ENCODE data around the gene PRLHR. TPM values are rescaled to one million over a fixed set of nuclear protein-coding genes. Genes with fewer than 3 reads are reported as not detected.

PRLHR gene
- polyA plus RNA-seq, 3 donors = 0.01 to 0.09 TPM; not detected in 1

- WGBS, 3 donors = 20 to 79% (median 77%) methylated on average over 2 of the region's 2 CpGs
- no peak overlapping the region for H3K27ac ChIP-seq (ENCODE audit: low read depth, low read length)
These were observed 2.6 kb downstream of the PRLHR start for GRCh38 chr10:118592675-118593330.

DNA sequence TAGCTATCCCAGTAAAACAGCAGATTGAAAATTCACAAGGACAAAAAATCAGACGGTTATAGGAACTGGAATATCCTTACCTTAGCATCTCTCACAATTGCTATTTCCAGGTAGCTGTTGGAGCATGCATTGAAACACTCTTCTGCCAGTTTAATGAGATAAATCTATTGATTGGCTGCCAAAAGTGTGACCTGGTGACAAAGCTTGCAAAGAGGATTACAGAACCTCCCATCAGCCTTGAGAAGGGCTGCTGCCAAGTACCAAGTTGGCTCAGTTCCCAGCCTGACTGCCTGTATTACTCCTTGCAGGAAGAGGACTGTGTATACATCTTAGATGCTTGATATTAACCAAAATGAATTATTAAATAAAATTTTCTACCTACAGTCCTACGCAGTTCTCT lies 5.1 kb downstream of the PRLHR start:
- 18 to 55% (median 53%) methylated on average over 2 of the region's 2 CpGs for WGBS, 3 donors

GRCh38 chr10:118587881-118588651 lies 7.4 kb downstream of the PRLHR start:
- no peak overlapping the region for H3K27ac ChIP-seq (ENCODE audit: low read depth, low read length)
- 65 to 83% (median 69%) methylated on average over 16 of the region's 16 CpGs for WGBS, 3 donors

More for the DNA sequence above, 5.1 kb downstream of the PRLHR start:
- no peak overlapping the region for H3K27ac ChIP-seq (ENCODE audit: low read depth, low read length)

- no peak overlapping the region for H3K27ac ChIP-seq (ENCODE audit: low read depth, low read length)
These were observed 8.5 kb downstream of the PRLHR start for GRCh38 chr10:118586911-118587310.

DNA sequence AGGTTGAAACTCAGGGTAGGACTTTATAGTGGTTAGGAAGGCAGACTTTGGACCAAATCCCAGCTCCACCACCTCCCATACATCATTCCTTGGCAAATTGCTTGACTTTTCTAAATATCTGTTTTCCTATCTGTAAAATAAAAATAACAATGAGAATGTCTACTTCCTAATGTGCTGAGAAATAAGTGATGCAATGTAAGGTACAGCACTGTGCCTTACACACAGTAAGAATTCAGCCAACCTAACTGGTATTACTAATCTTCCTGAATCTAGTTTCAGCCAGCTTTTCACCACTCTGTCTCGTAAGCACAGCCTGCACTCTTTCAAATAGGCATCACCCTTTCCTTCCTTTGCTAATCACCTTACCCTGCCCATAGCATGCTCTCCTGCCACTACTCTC lies 9.7 kb downstream of the PRLHR start:
- 60 to 71% (median 69%) methylated on average over 1 of the region's 1 CpG for WGBS, 3 donors
- no peak overlapping the region for H3K27ac ChIP-seq (ENCODE audit: low read depth, low read length)

DNA sequence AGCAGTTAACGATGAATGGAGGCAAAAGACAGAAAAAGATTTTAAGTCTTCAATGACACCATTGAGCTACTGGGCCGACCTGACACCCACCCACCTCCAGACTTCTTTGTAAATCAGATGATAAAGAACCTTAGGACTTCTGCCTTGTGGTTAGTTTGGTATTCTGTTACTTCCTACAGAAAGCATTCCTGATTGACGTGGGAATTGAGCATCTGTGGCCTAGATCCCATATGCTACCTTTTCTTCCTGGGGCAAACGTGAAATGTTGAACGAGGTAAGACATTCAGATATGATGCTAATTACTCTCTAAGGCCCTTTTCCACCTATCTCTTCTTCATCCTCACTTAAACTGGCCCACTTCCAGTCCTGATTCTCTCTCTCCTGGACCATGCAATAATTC lies 10.2 kb downstream of the PRLHR start:
- 40 to 87% (median 83%) methylated on average over 5 of the region's 5 CpGs for WGBS, 3 donors
- H3K27ac ChIP-seq (ENCODE audit: low read depth, low read length) = no peak overlapping the region

DNA sequence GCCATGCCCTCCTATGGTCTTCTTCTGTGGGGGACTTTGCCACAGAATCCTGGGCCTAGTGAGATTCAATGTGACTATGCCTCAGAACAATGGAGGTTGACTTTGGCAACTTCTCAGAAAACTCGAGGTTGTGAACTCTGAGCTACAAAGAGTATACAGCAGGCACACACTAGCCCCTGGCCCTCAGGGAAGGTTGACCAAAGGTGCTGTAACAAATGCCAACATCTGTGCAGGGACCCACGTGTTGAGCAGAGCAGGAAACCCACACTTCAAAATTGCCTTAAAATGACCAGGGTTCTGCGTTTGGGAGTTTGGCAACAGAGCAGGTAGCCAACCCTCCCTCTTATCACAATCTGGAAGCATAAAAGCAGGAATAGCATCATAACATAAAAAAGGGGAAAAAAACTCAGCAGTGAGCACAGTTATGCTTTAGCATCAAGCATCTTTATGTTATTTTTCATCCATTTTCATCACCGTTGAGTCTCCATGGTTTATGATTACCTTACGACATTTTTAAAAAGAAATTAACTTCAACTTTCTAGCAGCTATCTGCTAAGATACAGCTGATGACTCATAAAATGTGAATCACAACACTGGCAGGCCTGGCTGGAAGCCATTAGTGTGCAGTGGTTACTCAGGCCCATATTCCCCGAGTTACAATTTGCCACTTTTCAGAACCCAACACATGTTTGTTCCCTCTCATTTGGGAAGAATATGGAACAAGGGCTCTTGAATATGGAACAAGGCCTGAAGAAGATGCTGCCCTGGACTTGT lies 11.1 kb downstream of the PRLHR start:
- WGBS, 3 donors = 77 to 79% (median 77%) methylated on average over 6 of the region's 6 CpGs
- no peak overlapping the region for H3K27ac ChIP-seq (ENCODE audit: low read depth, low read length)

GRCh38 chr10:118583611-118584010 lies 11.8 kb downstream of the PRLHR start:
- no peak overlapping the region for H3K27ac ChIP-seq (ENCODE audit: low read depth, low read length)
- 86 to 90% (median 88%) methylated on average over 5 of the region's 5 CpGs for WGBS, 3 donors

DNA sequence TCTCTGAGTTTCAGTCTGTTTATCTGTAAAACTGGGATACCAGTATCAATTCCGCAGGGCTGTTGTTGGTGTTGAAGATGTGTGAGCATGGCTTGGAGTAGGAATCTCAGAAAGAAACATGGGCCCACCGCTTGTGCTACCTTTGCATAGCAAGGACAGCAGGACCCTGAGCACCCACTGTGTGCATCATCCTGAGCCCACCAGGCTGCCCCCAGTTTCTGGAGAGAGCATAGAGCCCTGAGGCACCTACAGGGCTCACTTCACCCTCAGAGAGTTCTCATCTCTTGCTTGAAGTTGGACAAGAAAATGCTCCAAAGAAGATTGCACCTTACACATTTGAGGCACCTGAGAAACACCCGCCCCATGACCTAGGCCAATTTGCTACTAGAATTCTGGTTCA lies 12.9 kb downstream of the PRLHR start:
- 96 to 99% (median 96%) methylated on average over 3 of the region's 3 CpGs for WGBS, 3 donors

GRCh38 chr10:118581340-118581739 lies 14.1 kb downstream of the PRLHR start:
- H3K27ac ChIP-seq (ENCODE audit: low read depth, low read length) = no peak overlapping the region
- 46 to 73% (median 72%) methylated on average over 4 of the region's 4 CpGs for WGBS, 3 donors

More for the DNA sequence above, 12.9 kb downstream of the PRLHR start:
- H3K27ac ChIP-seq (ENCODE audit: low read depth, low read length) = no peak overlapping the region

DNA sequence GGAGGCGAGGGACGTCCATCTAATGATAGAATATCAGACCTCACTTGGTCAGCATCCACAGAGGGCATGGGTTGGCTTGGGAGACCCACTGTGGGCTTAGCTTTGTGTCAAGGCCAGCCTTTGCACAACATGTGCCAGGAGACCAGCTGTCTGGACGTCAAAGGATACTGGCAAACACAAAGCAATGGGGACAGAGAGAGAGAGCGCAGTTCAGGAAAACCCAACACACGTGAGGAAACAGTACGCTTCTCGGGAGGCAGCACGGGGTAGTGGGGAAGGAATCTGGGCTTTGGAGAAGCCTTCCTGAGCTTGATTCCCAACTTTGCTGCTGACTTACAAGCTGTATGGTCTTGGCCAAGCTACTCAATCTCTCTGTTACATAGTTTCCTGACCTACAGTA lies 14.7 kb downstream of the PRLHR start:
- 58 to 70% (median 64%) methylated on average over 8 of the region's 8 CpGs for WGBS, 3 donors
- no peak overlapping the region for H3K27ac ChIP-seq (ENCODE audit: low read depth, low read length)

- no peak overlapping the region for H3K27ac ChIP-seq (ENCODE audit: low read depth, low read length)
These were observed 21.9 kb downstream of the PRLHR start for GRCh38 chr10:118573512-118573911.

DNA sequence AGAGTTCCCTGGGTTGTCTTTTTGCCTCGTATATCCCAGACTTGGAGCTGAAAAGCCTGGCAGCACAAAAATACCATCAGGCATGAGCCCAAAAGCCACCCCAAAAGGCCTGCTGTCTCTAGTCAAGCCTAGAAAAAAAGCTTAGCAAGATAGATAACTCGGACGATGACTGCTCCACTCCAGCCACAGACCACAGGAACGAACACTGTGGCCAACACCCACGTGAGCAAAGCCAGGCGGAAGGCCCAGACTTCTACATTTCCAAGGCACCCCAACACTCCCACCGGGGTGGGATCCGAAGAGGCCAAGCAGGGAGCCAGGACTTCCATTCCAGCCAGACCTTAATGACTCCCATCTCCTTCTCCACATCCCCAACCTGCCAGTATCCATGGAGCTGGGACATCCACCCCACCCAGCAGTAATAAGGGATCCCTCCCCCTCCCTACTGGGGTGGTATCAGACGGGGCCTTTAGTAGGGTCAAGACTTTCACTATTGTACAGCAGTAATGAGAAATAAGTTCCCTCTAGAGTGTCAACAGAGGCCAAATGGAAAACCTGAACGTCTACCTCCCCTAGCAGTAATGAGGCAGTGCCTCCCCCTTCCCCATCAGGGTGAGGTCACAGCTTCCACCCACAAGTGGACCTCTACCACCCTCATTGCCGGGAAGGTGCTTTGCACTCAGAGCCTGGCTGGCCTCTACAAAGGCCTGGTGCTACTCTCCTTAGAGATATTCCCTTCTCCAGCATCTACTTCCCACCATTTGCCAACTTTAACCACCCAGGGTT lies 23.0 kb downstream of the PRLHR start:
- 56 to 81% (median 66%) methylated on average over 11 of the region's 11 CpGs for WGBS, 3 donors
- no peak overlapping the region for H3K27ac ChIP-seq (ENCODE audit: low read depth, low read length)

GRCh38 chr10:118571123-118571522 lies 24.3 kb downstream of the PRLHR start:
- no peak overlapping the region for H3K27ac ChIP-seq (ENCODE audit: low read depth, low read length)
- WGBS, 3 donors = 27 to 53% (median 38%) methylated on average over 3 of the region's 3 CpGs

GRCh38 chr10:118570591-118570990 lies 24.9 kb downstream of the PRLHR start:
- WGBS, 3 donors = 69 to 77% (median 73%) methylated on average over 5 of the region's 5 CpGs
- H3K27ac ChIP-seq (ENCODE audit: low read depth, low read length) = no peak overlapping the region

DNA sequence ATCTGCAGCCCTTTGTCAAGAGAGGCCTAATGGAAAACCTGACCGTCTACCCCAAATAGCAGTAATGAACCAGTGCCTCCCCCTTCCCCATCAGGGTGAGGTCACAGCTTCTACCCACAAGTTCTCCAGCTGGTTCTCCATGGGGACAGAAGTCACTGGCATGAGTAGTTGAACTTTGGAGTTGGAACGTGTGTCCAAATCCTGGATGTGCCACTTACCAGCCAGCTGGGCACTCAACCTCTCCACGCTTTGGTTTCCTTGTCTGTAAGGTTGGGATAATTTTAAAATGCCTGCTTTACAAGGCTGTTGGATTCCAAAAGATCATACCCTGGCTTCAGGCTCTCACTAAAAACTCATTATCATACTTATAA lies 25.6 kb downstream of the PRLHR start:
- H3K27ac ChIP-seq (ENCODE audit: low read depth, low read length) = no peak overlapping the region

GRCh38 chr10:118569241-118569881 lies 26.1 kb downstream of the PRLHR start:
- no peak overlapping the region for H3K27ac ChIP-seq (ENCODE audit: low read depth, low read length)
- WGBS, 3 donors = 87 to 92% (median 91%) methylated on average over 8 of the region's 8 CpGs

More for the DNA sequence above, 25.6 kb downstream of the PRLHR start:
- WGBS, 3 donors = 88 to 92% (median 90%) methylated on average over 3 of the region's 3 CpGs

GRCh38 chr10:118568327-118568848 lies 27.1 kb downstream of the PRLHR start:
- H3K27ac ChIP-seq (ENCODE audit: low read depth, low read length) = no peak overlapping the region
- WGBS, 3 donors = 16 to 25% (median 22%) methylated on average over 10 of the region's 10 CpGs

All from adipose tissue (tissue), 3 donors.